HG02870 (cell line): ENCODE data around the gene GABARAP.
"Not testable (repeated sequence)": the region's sequence is repeated elsewhere in the genome, so short reads cannot be mapped to it uniquely, and the experiment has no call there.

Source experiments
- ATAC-seq: cut with Tn5 transposase; IDR thresholded peaks from one replicate; pipeline ENCODE4 v1.9.1; 2021; ENCODE audit warnings: mild to moderate bottlenecking, moderate library complexity; ENCODE audit not compliant: unreplicated experiment

GABARAP gene

GRCh38 chr17:7261379-7262191 is 19.3 kb upstream of the GABARAP start:
- ATAC-seq, result no peak

- ATAC-seq, result no peak
These were observed 18.6 kb upstream of the GABARAP start for GRCh38 chr17:7260651-7261378.

GRCh38 chr17:7260151-7260550 is 17.9 kb upstream of the GABARAP start:
- ATAC-seq, result no peak

GRCh38 chr17:7259555-7259889 is 17.3 kb upstream of the GABARAP start:
- no peak for ATAC-seq

GRCh38 chr17:7258731-7259554 is 16.7 kb upstream of the GABARAP start:
- ATAC-seq, result no peak

GRCh38 chr17:7256766-7257456 is 14.7 kb upstream of the GABARAP start:
- no peak for ATAC-seq

GRCh38 chr17:7254511-7254910 is 12.3 kb upstream of the GABARAP start:
- ATAC-seq, result no peak

- no peak for ATAC-seq
These were observed 10.8 kb upstream of the GABARAP start for GRCh38 chr17:7253082-7253481.

- ATAC-seq, result peak; percentile 36
These were observed 10.2 kb upstream of the GABARAP start, which contains the start of gene ELP5 for GRCh38 chr17:7252176-7253043. TSS of gene ELP5 (plus strand) at chr17:7252215. CDS start at chr17:7252551, 336 bp downstream.

GRCh38 chr17:7251661-7252175 is 9.5 kb upstream of the GABARAP start, which contains the start of gene CTDNEP1:
TSS of gene CTDNEP1 (minus strand) at chr17:7251734. CDS start at chr17:7251296, 438 bp downstream.
- ATAC-seq, result peak; percentile 83

- ATAC-seq, result no peak
These were observed 8.7 kb upstream of the GABARAP start for GRCh38 chr17:7250695-7251627.

GRCh38 chr17:7249830-7250229 is 7.6 kb upstream of the GABARAP start:
- ATAC-seq, result no peak

GRCh38 chr17:7249214-7249613 is 7.0 kb upstream of the GABARAP start:
- no peak for ATAC-seq

- no peak for ATAC-seq
These were observed 6.5 kb upstream of the GABARAP start for GRCh38 chr17:7248796-7249195.

GRCh38 chr17:7246779-7247178 is 4.5 kb upstream of the GABARAP start:
- no peak for ATAC-seq

- ATAC-seq, result not testable (repeated sequence)
These were observed 1.6 kb upstream of the GABARAP start for GRCh38 chr17:7243838-7244237.

- ATAC-seq, result no peak
These were observed 1.1 kb upstream of the GABARAP start for GRCh38 chr17:7243453-7243729.

- peak; percentile 30 for ATAC-seq
These were observed 636 bp upstream of the GABARAP start for GRCh38 chr17:7242717-7243452.
